DOHH2 (cell line): ENCODE data around the gene TDRD9.

Source experiments
- EZH2phosphoT487 ChIP-seq: fragments of 200-600 bp; sonication (generic); IDR thresholded peaks from 2 replicates; pipeline ENCODE4 v1.6.1; 2017; ENCODE audit warnings: borderline replicate concordance, mild to moderate bottlenecking, antibody characterized with exemption, low read length, moderate library complexity, mixed read lengths
- TF ChIP-seq, protein P1 (sequence below): fragments of 200-600 bp; sonication (generic); IDR thresholded peaks from one replicate; pipeline ENCODE4 v1.5.1; 2014; ENCODE audit warnings: antibody characterized with exemption, mild to moderate bottlenecking, low read depth, low read length; ENCODE audit not compliant: poor library complexity, severe bottlenecking

DNA sequence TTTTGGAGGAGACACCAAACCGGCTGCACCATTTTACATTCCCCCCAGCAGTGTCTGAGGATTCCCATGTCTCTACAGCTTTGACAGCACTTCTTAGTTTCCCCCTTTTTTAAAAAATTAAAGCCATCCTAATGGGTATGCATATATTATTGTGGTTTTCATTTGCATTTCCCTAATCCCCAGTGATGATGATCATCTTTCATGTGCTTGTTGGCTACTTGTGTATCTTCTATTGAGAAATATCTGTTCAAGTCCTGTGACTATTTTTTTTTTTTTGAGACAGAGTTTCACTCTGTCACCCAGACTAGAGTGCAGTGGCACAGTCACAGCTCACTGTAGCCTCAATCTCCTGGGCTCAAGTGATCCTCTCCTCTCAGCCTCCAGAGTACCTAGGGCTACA, 134.0 kb downstream of the TDRD9 start:
- TF ChIP-seq EZH2phosphoT487, result no peak
- TF ChIP-seq, protein P1, sequence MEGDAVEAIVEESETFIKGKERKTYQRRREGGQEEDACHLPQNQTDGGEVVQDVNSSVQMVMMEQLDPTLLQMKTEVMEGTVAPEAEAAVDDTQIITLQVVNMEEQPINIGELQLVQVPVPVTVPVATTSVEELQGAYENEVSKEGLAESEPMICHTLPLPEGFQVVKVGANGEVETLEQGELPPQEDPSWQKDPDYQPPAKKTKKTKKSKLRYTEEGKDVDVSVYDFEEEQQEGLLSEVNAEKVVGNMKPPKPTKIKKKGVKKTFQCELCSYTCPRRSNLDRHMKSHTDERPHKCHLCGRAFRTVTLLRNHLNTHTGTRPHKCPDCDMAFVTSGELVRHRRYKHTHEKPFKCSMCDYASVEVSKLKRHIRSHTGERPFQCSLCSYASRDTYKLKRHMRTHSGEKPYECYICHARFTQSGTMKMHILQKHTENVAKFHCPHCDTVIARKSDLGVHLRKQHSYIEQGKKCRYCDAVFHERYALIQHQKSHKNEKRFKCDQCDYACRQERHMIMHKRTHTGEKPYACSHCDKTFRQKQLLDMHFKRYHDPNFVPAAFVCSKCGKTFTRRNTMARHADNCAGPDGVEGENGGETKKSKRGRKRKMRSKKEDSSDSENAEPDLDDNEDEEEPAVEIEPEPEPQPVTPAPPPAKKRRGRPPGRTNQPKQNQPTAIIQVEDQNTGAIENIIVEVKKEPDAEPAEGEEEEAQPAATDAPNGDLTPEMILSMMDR, result no peak
